GM19455 (cell line): ENCODE data around the gene METTL9.
"Not testable (repeated sequence)": the region's sequence is repeated elsewhere in the genome, so short reads cannot be mapped to it uniquely, and the experiment has no call there.

Experiments
- ATAC-seq: cut with Tn5 transposase; IDR thresholded peaks from one replicate; pipeline ENCODE4 v1.9.1; 2021; ENCODE audit not compliant: unreplicated experiment

METTL9 gene

DNA sequence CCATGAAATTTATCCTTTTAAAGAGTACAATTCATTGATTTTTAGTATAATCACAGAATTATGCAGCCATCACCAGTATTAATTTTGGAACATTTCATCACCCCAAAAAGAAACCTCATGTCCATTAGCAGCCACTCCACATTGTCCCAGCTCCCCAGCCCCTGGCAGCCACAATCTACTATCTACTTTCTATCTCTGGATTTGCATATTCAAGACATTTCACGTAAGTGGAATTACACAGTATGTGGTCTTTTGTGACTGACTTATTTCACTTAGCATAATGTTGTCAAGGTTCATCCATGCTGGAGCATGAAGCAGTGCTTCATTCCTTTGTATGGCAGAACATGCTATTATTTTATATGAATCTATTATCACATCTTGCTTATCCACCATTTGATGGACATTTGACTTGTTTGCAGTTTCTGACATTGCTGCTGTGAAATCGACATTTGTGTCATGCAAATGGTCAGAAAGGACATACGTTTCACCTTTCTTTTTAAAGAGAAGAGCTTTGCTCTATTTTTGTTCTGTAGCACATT is 10.7 kb downstream of the METTL9 start:
- ATAC-seq = no peak

DNA sequence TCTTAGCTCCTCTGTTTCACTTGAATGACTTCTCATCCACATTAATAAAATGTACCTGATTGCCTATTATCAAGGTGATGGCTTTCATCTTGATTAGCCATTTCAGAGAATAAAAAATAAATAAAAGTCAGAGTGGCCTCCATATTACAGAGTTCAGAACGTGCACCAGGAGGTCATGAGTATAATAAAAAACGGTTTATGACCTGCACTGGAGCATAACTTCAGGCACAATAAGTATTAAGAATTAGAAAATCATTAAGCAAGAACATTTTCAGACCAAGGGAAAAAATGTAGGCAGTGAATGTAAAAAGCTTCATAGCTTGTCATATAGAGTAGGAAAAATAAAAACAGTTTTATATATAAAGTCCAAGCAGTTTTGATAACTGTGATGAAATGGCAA is 11.4 kb downstream of the METTL9 start:
- ATAC-seq = no peak

DNA sequence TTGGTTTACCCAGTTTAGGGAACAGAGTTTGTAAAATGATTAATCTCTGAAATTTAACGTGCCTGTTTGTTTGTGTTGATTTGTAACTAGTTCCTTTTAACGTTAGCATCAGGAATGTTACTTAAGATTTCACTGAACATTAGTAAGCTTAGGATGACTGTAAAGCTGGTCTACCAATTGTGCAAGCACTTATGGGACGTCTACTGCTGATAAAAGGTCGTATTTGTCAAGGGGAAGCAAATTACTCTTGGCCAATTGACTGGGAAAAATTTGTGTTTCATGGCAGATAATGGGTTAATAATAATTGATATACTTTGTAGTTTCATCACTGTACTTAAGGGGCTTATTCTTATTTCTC is 11.8 kb downstream of the METTL9 start:
- no peak for ATAC-seq

DNA sequence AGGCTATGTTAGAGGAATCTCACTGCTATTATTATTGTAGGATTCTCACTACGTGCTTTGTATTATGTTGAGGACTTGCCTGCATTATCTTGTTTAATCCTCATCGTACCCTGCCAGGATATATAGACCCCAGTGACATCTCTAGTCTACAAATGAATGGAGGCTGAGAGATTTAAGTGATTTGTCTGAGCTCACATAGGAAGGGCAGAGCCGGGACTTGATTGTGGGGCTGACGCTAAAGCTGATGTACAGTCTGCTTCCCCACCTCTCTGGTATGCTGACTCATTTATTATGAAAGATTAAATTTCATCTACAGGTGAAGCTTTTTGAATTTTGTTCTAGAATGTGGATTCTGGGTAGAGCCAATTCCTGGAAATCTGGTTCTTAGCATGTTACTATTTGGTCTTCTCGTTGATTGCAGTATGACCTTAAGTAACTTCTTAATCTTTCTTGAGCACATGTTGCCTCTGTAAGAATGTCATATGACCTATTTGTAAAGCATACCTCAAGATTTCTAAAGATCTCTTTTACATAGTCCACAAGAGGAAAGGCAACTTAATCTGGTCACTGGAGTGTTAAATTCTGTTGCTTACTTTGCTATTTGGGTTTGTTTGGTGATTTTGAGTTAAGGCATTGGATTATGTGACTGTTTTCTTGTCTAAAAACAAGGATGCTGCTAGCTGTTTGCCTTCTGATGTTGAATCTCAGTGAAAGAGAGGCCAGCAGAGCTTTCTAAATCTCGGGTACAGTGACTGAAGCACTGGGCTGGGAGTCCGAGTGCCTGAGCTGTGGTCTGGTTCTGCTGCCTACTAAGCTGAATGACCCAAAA is 12.4 kb downstream of the METTL9 start:
- ATAC-seq = no peak

DNA sequence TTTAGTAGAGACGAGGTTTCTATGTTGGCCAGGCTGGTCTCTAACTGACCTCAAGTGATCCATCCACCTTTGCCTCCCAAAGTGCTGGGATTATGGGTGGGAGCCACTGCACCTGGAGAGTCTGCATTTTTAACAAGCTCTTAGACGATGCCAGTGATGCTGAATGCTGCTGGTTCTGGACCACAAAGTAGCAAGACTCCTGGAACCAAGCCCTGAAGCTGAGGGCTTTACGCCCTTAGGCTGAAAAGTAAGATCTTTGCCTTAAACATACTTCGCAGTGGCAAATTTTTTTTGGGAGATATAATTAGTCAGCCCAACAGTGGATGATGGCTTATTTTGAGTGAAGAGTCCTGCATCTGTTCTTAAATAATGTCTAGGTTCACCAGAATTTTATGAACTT is 14.0 kb downstream of the METTL9 start:
- no peak for ATAC-seq

DNA sequence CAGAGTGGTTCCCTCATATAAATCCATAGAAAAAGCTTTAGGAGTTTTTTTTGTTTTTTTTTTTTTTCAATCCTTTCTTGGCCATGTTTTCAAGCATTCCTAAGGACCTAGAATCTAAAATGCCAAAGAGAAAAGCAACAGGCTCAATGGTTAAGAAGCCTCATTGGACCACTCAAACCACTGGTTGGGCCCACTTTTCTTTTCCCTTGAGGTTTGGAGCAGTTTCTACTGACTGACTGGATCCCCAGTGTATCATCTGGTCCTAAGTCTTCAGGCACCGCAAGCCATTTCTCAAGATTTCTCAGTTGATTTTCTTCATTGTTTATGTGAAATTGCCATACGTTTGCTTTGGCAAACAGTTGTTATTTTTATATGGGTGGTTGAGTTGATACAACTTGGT is 14.4 kb downstream of the METTL9 start:
- no peak for ATAC-seq

DNA sequence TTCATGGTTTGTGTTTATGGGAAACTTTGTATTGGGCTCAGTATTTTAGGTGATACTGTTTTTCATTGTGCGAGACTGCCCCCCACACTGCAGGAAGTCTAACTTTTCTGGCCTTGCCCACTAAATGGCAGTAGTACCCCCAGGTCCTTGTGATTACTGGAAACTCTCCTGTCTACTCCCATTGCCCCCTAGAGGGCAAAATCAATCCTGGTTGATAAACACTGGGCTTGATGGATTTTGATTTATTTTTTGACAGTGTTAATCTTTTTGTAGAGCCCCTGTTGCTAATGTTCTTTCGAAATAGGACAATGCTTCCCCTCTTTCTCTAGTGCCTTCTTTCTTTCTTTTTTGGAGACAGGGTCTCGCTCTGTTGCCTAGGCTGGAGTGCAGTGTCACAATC is 15.5 kb downstream of the METTL9 start:
- no peak for ATAC-seq

DNA sequence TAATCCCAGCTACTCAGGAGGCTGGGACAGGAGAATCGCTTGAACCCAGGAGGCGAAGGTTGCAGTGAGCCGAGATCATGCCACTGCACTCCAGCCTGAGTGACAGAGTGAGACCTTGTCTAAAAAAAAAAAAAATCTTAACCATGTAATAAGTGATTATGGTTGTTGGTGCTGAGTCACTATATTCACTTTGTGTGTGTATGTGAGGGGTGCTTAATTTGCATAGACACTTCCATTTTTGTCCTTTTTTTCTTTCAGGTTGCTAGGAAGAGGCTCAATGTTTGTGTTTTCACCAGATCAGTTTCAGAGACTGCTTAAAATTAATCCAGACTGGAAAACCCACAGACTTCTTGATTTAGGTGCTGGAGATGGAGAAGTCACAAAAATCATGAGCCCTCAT is 18.2 kb downstream of the METTL9 start:
- ATAC-seq = no peak

DNA sequence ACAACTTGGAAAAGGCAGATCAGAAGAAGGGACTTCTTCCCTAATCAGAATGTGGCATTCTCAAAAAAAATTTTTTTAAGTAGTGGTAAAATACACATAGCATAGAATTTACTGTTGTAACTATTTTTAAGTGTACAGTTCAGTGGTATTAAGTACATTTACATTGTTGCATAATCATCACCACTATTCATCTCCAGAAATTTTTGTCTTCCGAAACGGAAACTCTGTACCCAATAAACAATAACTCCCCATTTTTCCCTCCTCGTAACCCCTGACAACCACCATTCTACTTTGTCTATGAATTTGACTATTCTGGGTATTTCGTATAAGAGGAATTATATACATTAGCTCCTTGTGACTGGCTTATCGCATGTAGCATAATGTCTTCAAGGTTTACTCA is 18.9 kb downstream of the METTL9 start:
- no peak for ATAC-seq

DNA sequence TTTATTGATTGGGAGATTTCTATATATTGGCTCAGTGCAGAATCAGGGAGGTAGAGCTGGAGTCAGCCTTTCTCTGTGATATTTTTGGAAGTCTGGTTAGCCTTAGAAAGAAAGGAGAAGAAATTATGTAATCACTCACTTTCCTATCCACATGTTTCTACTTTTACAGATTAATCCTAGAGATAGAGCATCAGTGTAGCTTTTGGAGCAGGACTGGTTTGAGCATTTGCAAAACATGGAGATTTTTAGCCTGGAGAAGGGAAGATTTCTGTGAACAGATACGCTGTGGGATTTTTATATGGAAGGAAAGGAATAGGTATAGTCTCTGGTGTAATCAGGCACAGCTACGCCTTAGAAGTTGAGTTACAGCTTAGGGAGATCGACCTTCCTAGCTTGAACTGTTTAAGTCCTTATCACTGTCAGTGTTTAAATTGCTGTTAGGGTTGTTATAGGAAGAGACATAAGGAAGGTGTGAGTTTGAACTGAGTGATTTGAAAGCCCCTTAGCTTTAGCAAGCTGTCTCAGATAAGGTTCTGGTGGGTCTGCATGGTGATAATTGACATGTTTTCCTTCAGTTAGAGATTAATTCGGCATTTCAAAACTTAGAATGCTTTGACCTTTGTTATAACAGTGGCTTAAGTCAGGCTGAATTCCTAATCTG is 20.5 kb downstream of the METTL9 start:
- ATAC-seq = no peak

DNA sequence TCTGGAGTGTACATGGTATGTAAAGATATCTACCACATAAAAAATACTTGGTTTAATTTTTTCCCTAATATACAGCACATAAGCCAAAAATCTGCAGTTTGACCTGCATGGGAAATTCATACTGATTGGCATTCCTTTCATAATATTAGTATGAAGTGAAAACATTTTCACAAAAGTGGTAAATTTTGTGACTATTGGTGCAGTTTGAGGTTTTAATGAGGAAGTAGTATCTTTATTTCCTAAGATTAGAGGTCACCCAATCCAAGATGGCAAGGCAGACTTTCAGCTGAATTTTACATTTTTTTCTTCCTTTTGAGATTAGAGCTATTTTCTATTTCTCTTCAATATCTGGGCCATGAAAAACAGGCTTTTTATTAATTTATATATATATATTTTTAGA is 21.2 kb downstream of the METTL9 start:
- no peak for ATAC-seq

DNA sequence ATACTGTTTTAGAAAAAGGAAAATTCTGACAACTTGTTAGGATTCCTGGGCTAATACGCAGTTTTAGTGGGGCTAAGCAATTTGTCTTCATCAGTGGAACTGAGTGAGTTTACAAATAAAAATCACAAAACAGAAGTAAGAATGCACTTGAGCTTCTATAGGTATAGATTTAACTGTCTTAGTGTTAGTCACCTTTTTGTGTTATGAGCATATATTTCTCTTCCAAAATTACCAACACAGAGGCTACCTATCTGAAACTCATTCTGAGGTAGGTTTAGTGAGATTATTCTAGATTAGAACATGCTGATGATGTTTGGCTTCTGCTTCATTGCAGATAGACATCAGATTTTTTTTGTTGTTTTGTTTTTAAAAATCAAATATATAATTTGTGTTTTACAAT is 23.2 kb downstream of the METTL9 start:
- no peak for ATAC-seq

DNA sequence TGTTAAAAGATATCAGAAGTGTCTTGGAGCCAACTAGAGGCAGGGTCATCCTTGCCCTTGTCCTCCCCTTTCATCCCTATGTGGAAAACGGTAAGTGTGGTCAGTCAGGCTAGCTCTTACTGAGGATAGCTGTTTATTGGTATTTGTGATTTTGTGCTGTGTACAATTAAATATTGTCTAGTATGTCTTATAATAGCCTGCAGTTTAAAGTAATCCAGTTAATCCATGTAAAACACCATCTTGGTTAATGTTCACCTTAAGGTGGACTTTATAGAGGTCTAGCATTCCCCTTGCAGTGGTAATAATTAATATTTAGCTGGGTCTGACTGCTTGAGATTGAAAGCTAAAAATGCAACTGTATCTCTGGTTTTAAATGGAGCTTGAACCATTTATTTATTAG is 25.6 kb downstream of the METTL9 start:
- ATAC-seq = no peak

DNA sequence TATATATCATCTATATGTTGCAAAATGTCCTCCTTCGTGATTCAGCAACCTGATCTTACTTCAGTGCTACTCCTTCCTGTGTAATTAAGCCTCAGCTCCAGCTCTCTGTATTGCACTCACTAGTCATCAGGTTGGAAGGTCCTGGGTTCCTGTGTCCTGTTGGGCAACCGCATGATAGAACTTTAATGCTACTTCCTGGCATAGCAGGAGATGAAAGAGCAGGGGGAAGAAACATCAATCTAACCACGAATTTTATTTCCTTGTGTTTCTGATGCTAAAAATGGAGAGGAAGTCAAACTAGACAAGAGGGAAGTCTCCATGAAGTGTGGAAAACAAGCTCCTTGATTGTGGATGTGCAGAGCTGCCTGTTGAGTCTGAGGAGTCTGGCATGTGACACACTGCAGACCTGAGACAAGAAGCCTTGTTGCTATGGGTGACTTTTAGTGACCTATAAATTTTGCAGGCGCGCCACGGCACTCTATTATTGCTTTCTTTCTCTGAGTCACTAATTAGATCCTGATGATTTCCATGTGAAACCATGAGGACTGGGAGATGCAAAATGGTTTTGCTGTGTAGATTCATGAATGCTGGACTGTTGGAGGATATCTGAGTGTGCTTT is 27.4 kb downstream of the METTL9 start:
- ATAC-seq = no peak

DNA sequence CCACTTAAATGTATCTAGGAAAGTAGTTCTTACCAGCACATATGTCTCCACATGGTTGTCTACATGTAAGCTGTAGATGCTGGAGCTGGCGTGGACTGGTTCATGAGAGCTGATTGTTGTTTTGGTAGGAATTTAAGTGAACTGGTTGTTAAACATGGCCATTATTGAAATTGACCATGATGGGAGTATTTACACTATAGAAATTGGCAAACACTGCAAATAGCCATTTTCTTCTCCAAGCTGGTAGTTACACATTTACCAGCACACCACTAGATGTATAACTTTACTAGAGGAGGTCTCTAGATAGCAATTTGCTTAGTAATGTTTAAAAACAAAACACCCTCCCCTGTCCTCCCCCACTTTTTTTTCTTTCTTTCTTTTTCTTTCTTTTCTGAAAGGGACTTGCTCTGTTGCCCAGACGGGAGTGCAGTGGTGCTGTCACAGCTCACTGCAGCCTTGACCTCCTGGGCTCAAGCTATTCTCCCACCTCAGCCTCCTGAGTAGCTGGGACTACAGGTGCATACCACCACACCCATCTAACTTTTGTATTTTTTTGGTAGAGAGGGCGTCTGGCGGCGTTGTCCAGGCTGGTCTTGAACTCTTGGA is 28.8 kb downstream of the METTL9 start:
- no peak for ATAC-seq

DNA sequence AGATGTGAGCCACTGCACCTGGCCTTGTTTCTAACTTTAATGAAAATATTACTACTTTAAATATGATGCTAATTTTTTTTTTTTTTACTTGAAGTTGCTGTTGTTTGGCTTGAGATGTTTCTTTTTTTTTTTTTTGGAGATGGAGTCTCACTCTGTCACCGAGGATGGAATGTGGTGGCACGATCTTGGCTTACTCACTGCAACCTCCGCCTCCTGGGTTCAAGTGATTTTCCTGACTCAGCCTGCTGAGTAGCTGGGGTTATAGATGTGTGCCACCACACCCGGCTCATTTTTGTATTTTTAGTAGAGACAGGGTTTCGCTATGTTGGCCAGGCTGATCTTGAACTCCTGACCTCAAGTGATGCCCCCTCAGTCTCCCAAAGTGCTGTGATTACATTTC is 29.4 kb downstream of the METTL9 start:
- no peak for ATAC-seq

DNA sequence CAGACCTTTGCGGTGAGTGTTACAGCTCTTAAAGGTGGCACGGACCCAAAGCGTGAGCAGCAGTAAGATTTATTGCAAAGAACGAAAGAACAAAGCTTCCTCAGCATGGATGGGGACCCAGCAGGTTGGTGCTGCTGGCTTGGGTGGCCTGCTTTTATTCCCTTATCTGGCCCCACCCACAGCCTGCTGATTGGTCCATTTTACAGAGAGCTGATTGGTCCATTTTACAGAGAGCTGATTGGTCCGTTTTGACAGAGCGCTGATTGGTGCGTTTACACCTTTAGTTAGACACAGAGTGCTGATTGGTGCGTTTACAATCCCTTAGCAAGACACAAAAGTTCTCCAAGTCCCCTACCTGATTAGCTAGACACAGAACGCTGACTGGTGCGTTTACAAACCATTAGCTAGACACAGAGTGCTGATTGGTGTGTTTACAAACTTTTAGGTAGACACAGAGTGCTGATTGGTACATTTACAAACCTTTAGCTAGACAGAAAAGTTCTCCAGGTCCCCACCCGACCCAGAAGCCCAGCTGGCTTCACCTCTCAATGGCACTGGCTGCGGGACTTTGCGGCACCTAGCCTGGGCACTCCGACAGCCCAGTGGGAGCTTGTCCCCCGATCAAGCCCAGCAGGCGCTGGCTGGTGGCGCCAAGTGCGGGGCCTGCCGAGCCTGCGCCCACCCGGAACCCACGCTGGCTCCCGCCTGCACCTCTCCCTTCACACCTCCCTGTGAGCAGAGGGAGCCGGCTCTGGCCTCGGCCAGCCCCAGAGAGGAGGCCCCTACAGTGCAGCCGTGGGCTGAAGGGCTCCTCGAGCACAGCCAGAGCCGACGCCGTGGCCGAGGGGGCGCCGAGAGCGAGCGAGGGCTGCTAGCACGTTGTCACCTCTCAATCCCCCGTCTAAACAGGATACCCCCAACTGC is 30.5 kb downstream of the METTL9 start:
- ATAC-seq = not testable (repeated sequence)

DNA sequence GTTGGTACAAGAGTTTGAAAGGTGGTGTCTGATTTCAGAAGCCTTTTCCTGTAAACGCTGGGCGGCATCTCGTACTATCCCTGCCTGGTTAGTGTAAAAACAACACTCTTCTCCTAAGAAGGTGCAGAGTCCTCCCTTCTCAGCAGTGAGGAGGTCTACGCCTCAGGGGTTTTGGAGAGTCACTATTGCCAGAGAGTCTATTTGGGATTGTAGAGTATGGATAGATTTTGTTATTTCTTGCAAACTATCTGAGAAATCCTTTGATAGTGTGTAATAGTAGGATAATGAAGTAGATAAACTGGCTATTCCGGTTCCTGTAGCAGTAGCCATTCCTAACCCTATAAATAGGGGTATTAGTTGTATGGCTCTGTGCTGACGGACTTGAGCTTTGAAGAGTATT is 31.5 kb downstream of the METTL9 start:
- not testable (repeated sequence) for ATAC-seq

DNA sequence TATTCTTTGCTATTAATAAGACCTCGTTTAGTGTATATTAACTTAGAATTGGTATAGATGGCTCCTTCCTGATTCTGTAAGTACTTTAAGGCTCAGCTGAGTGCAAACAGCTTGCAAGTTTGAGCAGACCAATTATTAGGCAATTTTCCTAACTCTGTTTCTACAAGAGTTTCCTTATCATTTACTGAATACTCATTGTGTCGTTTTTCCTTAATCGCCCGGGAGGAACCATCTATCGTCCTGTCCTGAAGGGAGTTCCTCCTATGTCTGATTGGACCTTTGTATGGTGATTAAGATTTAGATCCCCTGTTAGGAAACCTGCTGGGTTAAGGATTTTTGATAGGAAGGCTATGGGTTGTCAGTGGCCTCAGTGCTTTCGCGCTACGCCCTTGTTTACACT is 32.0 kb downstream of the METTL9 start:
- not testable (repeated sequence) for ATAC-seq

DNA sequence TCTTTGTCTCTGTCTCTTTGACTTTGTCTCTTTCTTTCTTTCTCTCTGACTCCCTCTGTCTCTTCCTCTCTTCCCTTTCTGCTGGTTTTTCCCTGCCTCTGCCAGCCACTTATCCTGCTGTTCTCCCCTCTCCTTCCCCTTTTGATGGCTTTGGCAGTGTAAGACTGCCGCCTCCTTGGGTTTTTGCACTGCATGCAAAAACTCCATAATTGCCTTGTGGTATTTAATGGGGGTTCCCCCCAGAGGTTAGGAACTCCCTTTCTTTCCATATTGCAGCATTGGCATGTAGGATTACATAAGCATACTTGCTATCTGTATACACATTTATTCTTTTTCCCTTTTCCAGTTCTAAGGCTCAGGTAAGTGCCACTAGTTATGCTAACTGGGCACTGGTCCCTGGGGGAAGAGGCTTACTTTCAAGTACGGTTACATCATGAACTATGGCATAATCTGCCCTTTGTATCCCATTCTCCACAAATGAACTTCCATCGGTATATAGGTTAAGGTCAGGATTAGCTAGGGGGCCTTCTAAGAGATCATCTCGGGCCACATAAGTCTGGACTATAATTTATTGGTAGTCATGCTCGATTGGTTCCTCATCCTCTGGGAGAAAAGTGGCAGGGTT is 32.7 kb downstream of the METTL9 start:
- ATAC-seq = not testable (repeated sequence)
